Neural progenitor cell (in vitro differentiated cells): ENCODE data around the gene BUD31.

Experiments used
- EZH2 ChIP-seq: fragments of 200-600 bp; sonication (generic); IDR thresholded peaks from 2 replicates; pipeline ENCODE4 v1.6.1; 2017; ENCODE audit warnings: antibody characterized with exemption, mild to moderate bottlenecking, moderate library complexity
- EZH2phosphoT487 ChIP-seq: fragments of 200-600 bp; sonication (generic); IDR thresholded peaks from 2 replicates; pipeline ENCODE4 v1.6.1; 2017; ENCODE audit warnings: antibody characterized with exemption
- TF ChIP-seq, protein P1 (sequence below): fragments of 200-600 bp; sonication (generic); IDR thresholded peaks from 2 replicates; pipeline ENCODE4 v1.5.1; 2017; ENCODE audit warnings: antibody characterized with exemption, mild to moderate bottlenecking

DNA sequence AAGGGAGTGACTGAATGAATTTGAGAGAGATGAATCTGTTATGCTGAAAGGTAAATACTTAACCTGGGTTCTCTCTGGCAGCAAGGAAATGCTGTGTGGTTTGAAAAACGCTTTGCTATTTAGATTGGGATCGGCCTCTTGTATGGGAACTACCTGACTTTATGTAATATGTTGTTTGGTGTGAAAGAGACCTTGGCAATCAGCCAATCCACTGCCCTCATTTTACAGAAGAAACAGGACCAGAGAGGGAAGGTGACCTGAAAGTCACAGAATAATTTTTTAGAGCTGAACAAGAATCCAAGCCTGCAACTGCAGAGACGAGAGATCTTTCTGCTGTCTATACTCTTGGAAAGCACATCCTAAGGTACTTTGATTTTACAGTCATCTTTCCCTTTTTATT lies 1.0 kb downstream of the BUD31 start:
- TF ChIP-seq EZH2phosphoT487 (no peak), EZH2 (no peak)
- TF ChIP-seq, protein P1, sequence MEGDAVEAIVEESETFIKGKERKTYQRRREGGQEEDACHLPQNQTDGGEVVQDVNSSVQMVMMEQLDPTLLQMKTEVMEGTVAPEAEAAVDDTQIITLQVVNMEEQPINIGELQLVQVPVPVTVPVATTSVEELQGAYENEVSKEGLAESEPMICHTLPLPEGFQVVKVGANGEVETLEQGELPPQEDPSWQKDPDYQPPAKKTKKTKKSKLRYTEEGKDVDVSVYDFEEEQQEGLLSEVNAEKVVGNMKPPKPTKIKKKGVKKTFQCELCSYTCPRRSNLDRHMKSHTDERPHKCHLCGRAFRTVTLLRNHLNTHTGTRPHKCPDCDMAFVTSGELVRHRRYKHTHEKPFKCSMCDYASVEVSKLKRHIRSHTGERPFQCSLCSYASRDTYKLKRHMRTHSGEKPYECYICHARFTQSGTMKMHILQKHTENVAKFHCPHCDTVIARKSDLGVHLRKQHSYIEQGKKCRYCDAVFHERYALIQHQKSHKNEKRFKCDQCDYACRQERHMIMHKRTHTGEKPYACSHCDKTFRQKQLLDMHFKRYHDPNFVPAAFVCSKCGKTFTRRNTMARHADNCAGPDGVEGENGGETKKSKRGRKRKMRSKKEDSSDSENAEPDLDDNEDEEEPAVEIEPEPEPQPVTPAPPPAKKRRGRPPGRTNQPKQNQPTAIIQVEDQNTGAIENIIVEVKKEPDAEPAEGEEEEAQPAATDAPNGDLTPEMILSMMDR = no peak
